Loucy (cell line): ENCODE data around the gene FAM180B.

ENCODE experiments used
- EZH2phosphoT487 ChIP-seq: fragments of 200-600 bp; IDR thresholded peaks from 2 replicates; pipeline ENCODE4 v1.6.1; 2018; ENCODE audit warnings: antibody characterized with exemption, mild to moderate bottlenecking, moderate library complexity, borderline replicate concordance
- TF ChIP-seq, protein P1 (sequence below): fragments of 200-600 bp; sonication (generic); conservative IDR thresholded peaks from 2 replicates; pipeline ENCODE4 v1.5.1; 2014; ENCODE audit warnings: mild to moderate bottlenecking, antibody characterized with exemption, low read length

DNA sequence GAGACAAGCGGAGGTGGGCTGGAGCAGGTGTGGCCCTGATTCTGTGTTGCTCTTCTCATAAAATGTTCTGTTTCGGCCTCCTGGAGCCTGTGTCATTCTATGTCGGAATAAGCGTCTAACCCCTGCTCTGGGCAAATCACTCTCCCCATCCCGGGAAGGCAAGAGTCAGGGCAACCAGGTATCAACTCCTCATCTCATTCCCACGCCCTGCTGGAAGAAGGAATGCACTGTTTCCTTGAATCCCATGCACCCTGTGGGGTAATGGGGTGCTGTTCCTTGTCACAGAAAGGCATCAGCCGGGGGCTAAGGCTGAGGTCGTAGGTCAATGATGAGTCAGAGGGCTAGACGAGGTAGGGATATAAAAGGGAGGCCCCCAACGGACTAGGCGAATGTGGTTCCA is 2.6 kb downstream of the FAM180B start:
- TF ChIP-seq, protein P1, sequence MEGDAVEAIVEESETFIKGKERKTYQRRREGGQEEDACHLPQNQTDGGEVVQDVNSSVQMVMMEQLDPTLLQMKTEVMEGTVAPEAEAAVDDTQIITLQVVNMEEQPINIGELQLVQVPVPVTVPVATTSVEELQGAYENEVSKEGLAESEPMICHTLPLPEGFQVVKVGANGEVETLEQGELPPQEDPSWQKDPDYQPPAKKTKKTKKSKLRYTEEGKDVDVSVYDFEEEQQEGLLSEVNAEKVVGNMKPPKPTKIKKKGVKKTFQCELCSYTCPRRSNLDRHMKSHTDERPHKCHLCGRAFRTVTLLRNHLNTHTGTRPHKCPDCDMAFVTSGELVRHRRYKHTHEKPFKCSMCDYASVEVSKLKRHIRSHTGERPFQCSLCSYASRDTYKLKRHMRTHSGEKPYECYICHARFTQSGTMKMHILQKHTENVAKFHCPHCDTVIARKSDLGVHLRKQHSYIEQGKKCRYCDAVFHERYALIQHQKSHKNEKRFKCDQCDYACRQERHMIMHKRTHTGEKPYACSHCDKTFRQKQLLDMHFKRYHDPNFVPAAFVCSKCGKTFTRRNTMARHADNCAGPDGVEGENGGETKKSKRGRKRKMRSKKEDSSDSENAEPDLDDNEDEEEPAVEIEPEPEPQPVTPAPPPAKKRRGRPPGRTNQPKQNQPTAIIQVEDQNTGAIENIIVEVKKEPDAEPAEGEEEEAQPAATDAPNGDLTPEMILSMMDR: no peak
- TF ChIP-seq EZH2phosphoT487: no peak
